Fibroblast of villous mesenchyme (primary cell): ENCODE measurements around the gene ICOS. TPM values are rescaled to one million over a fixed set of nuclear protein-coding genes. Genes with fewer than 3 reads are reported as not detected.

Experiments used
- DNase-seq: peaks from one replicate; pipeline ENCODE4 v3.0.0-alpha.2; 2010; ENCODE audit warnings: low read depth
- H3K4me3 ChIP-seq: 2 replicates; pipeline ENCODE4 v1.5.1; 2011; ENCODE audit warnings: low read depth, mild to moderate bottlenecking, low read length
- CTCF ChIP-seq: IDR thresholded peaks from 2 replicates; pipeline ENCODE4 v1.5.1; 2012; ENCODE audit warnings: low read depth, mild to moderate bottlenecking, low read length; ENCODE audit not compliant: insufficient read depth
- total RNA-seq: library from RNA; depleted of rRNA; stranded (reverse); fragments of >200 nt; gene quantifications from 2 replicates; pipeline ENCODE4 v1.2.3, GENCODE V29; 2012

Gene ICOS
- total RNA-seq, 1 donor, result not detected

- no peak for TF ChIP-seq CTCF
- DNase-seq, result no peak
- H3K4me3 ChIP-seq, result no peak overlapping the region
These were observed 51.4 kb downstream of the ICOS start for GRCh38 chr2:203987959-203988358.

- no peak for DNase-seq
- H3K4me3 ChIP-seq, result no peak overlapping the region
- TF ChIP-seq CTCF, result no peak
These were observed 52.1 kb downstream of the ICOS start for GRCh38 chr2:203988500-203989260.

GRCh38 chr2:203989521-203989920, 53.0 kb downstream of the ICOS start:
- no peak for TF ChIP-seq CTCF
- no peak for DNase-seq
- H3K4me3 ChIP-seq, result no peak overlapping the region

- TF ChIP-seq CTCF, result no peak
- no peak for DNase-seq
- no peak overlapping the region for H3K4me3 ChIP-seq
These were observed 55.9 kb downstream of the ICOS start for GRCh38 chr2:203992509-203992908.

- H3K4me3 ChIP-seq, result no peak overlapping the region
- DNase-seq, result no peak
- TF ChIP-seq CTCF, result no peak
These were observed 56.4 kb downstream of the ICOS start for GRCh38 chr2:203993011-203993410.

- no peak for DNase-seq
- no peak overlapping the region for H3K4me3 ChIP-seq
- TF ChIP-seq CTCF, result no peak
These were observed 57.0 kb downstream of the ICOS start for GRCh38 chr2:203993560-203993959.

- no peak for TF ChIP-seq CTCF
- DNase-seq, result no peak
- no peak overlapping the region for H3K4me3 ChIP-seq
These were observed 58.2 kb downstream of the ICOS start for GRCh38 chr2:203994735-203995134.
